HUES48 (cell line): ENCODE data around the gene CPED1.

ENCODE experiments used
- H3K27ac ChIP-seq: one replicate; pipeline ENCODE4 v1.7.0; 2013; ENCODE audit warnings: low read depth, low read length, inconsistent platforms
- H3K27me3 ChIP-seq: 2 replicates; pipeline ENCODE4 v1.6.1; 2013; ENCODE audit warnings: mild to moderate bottlenecking, low read length; ENCODE audit not compliant: control insufficient read depth, insufficient read depth
- H3K36me3 ChIP-seq: 2 replicates; pipeline ENCODE4 v1.6.1; 2013; ENCODE audit warnings: low read length; ENCODE audit not compliant: control insufficient read depth, insufficient read depth
- H3K4me1 ChIP-seq: 2 replicates; pipeline ENCODE4 v1.6.1; 2013; ENCODE audit warnings: mild to moderate bottlenecking, low read length; ENCODE audit not compliant: control insufficient read depth, insufficient read depth
- H3K4me3 ChIP-seq: 2 replicates; pipeline ENCODE4 v1.5.1; 2013; ENCODE audit warnings: mild to moderate bottlenecking, low read depth, low read length
- H3K9ac ChIP-seq: 2 replicates; pipeline ENCODE4 v1.6.1; 2013; ENCODE audit warnings: mild to moderate bottlenecking, low read depth, low read length, moderate library complexity
- H3K9me3 ChIP-seq: 2 replicates; pipeline ENCODE4 v1.6.1; 2013; ENCODE audit warnings: low read length; ENCODE audit not compliant: control insufficient read depth, insufficient read depth

CPED1 gene

GRCh38 chr7:121342631-121343030 lies 354.1 kb downstream of the CPED1 start:
- peaks cover 14% of the 10 kb centered on the region for H3K36me3 ChIP-seq
- H3K4me1 ChIP-seq, result no peaks in the 10 kb centered on the region
- no peaks in the 10 kb centered on the region for H3K9me3 ChIP-seq
- no peak overlapping the region for H3K27ac ChIP-seq
- no peaks in the 10 kb centered on the region for H3K27me3 ChIP-seq
- no peak overlapping the region for H3K9ac ChIP-seq
- no peak overlapping the region for H3K4me3 ChIP-seq

GRCh38 chr7:121343302-121343701 lies 354.8 kb downstream of the CPED1 start:
- Histone ChIP-seq H3K36me3 (peaks cover 14% of the 10 kb centered on the region), H3K27ac (no peak overlapping the region), H3K4me1 (no peaks in the 10 kb centered on the region), H3K4me3 (no peak overlapping the region), H3K27me3 (no peaks in the 10 kb centered on the region), H3K9ac (no peak overlapping the region), H3K9me3 (no peaks in the 10 kb centered on the region)

DNA sequence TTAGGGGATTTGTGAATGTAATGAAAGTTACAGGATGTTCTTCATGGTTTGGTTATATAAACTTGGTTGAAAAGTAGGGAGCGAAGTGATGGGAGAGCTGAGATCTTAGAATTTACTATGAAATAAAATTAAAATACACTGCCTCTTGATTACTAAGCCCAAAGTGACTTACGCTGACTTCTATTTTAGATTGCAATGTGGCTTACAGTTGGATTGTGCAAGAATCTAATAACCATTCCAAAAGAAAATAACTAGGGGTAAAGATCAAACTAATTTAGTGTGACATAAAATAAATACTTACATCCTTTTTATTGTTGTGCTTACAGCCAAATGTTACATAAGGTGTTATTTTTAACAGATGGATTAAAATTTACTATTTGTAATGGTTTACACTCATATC lies 355.6 kb downstream of the CPED1 start:
- no peaks in the 10 kb centered on the region for H3K9me3 ChIP-seq
- H3K4me3 ChIP-seq, result no peak overlapping the region
- peaks cover 14% of the 10 kb centered on the region for H3K36me3 ChIP-seq
- no peak overlapping the region for H3K27ac ChIP-seq
- no peaks in the 10 kb centered on the region for H3K4me1 ChIP-seq
- no peak overlapping the region for H3K9ac ChIP-seq
- no peaks in the 10 kb centered on the region for H3K27me3 ChIP-seq

DNA sequence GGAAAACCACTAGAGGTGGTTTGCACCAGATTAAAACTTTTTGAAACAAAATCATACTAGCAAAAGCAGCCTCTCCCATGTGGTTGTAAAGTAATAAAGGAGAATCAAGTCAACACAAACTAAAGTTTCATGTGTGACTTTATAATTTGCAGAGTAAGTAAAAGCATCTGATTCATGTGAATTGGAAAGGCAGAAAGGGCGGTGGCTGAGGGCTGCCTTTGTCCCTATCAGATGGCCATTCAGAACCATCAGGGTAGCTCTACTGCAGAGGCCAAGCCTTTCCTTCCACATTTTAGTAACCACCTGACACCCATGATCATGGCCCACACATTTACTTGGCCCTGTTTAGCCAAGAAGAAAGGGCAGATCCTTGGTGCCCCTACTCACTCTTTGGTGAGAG lies 356.0 kb downstream of the CPED1 start:
- H3K9ac ChIP-seq, result no peak overlapping the region

More for the DNA sequence above, 356.0 kb downstream of the CPED1 start:
- Histone ChIP-seq H3K4me1 (no peaks in the 10 kb centered on the region), H3K4me3 (no peak overlapping the region), H3K27me3 (no peaks in the 10 kb centered on the region), H3K9me3 (no peaks in the 10 kb centered on the region), H3K27ac (no peak overlapping the region), H3K36me3 (peaks cover 14% of the 10 kb centered on the region)
